PC-3 (cell line): ENCODE results near the gene MON2.

Experiments
- EZH2phosphoT487 ChIP-seq: fragments of 300-600 bp; sonication (generic); IDR thresholded peaks from 2 replicates; pipeline ENCODE4 v1.6.1; 2018; ENCODE audit warnings: mild to moderate bottlenecking, antibody characterized with exemption, low read length, borderline replicate concordance
- TF ChIP-seq, protein P1 (sequence below): fragments of 300-600 bp; sonication (generic); conservative IDR thresholded peaks from 2 replicates; pipeline ENCODE4 v1.5.1; 2017; ENCODE audit warnings: antibody characterized with exemption, low read depth, mild to moderate bottlenecking, low read length

DNA sequence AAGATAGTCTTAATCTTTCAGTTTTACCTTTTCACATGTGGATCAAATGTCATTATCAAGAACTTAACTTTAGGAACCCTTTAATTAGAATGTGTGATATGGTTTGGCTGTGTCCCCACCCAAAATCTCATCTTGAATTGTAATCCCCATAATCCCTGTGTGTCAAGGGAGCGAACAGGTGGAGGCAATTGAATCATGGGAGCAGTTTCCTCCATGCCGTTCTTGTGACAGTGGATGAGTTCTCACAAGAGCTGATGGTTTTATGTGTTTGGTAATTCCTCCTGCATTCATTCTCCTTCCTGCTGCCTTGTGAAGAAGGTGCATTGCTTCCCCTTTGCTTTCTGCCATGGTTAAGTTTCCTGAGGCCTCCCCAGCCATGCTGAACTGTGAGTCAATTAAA is 160.6 kb downstream of the MON2 start:
- TF ChIP-seq, protein P1, sequence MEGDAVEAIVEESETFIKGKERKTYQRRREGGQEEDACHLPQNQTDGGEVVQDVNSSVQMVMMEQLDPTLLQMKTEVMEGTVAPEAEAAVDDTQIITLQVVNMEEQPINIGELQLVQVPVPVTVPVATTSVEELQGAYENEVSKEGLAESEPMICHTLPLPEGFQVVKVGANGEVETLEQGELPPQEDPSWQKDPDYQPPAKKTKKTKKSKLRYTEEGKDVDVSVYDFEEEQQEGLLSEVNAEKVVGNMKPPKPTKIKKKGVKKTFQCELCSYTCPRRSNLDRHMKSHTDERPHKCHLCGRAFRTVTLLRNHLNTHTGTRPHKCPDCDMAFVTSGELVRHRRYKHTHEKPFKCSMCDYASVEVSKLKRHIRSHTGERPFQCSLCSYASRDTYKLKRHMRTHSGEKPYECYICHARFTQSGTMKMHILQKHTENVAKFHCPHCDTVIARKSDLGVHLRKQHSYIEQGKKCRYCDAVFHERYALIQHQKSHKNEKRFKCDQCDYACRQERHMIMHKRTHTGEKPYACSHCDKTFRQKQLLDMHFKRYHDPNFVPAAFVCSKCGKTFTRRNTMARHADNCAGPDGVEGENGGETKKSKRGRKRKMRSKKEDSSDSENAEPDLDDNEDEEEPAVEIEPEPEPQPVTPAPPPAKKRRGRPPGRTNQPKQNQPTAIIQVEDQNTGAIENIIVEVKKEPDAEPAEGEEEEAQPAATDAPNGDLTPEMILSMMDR = no peak
- no peak for TF ChIP-seq EZH2phosphoT487
